Activated naive CD8-positive, alpha-beta T cell treated with anti-CD3 and anti-CD28 coated beads, Interleukin-2, amount 50 U/mL, for 24 hours (primary cell): ENCODE data around the gene OCSTAMP.
A peak's percentile ranks its signal among the peaks of the same experiment; 100 is the strongest.

Experiments
- ATAC-seq: fragments of 150-1000 bp; cut with Tn5 transposase; one replicate; pipeline ENCODE4 v1.10.0; 2021
- DNase-seq: peaks from one replicate; pipeline ENCODE4 v3.0.0; 2021
- H3K27ac Mint-ChIP-seq: one replicate; pipeline ENCODE4 v1.8.0; 2021; ENCODE audit warnings: mild to moderate bottlenecking, mixed read lengths
- H3K27me3 Mint-ChIP-seq: one replicate; pipeline ENCODE4 v1.8.0; 2021; ENCODE audit warnings: mixed read lengths
- H3K36me3 Mint-ChIP-seq: one replicate; pipeline ENCODE4 v1.8.0; 2021; ENCODE audit warnings: low read depth, mixed read lengths
- H3K4me1 Mint-ChIP-seq: one replicate; pipeline ENCODE4 v1.8.0; 2021; ENCODE audit warnings: mixed read lengths
- H3K4me3 Mint-ChIP-seq: one replicate; pipeline ENCODE4 v1.8.0; 2021; ENCODE audit warnings: mild to moderate bottlenecking, moderate library complexity, mixed read lengths
- H3K9me3 Mint-ChIP-seq: one replicate; pipeline ENCODE4 v1.8.0; 2021; ENCODE audit warnings: mixed read lengths

The OCSTAMP gene

GRCh38 chr20:46552460-46553420 lies 2.3 kb upstream of the OCSTAMP start:
- peaks cover 61% of the 10 kb centered on the region for H3K4me1 Mint-ChIP-seq

GRCh38 chr20:46551522-46552381 lies 1.3 kb upstream of the OCSTAMP start:
- no peak overlapping the region for H3K27ac Mint-ChIP-seq
- no peaks in the 10 kb centered on the region for H3K36me3 Mint-ChIP-seq
- no peak for ATAC-seq
- no peak overlapping the region for H3K4me3 Mint-ChIP-seq
- no peaks in the 10 kb centered on the region for H3K9me3 Mint-ChIP-seq
- peaks cover 51% of the 10 kb centered on the region for H3K4me1 Mint-ChIP-seq
- no peak for DNase-seq
- H3K27me3 Mint-ChIP-seq: no peaks in the 10 kb centered on the region

More at GRCh38 chr20:46552460-46553420, 2.3 kb upstream of the OCSTAMP start:
- no peaks in the 10 kb centered on the region for H3K27me3 Mint-ChIP-seq
- H3K27ac Mint-ChIP-seq: peak overlapping the region; percentile 78
- DNase-seq (peak; percentile 58), ATAC-seq (peak; percentile 95)
- H3K36me3 Mint-ChIP-seq: no peaks in the 10 kb centered on the region
- H3K4me3 Mint-ChIP-seq: peak overlapping the region; percentile 23
- no peaks in the 10 kb centered on the region for H3K9me3 Mint-ChIP-seq

- DNase-seq (no peak), ATAC-seq (no peak)
- Mint-ChIP-seq H3K27ac (no peak overlapping the region), H3K36me3 (no peaks in the 10 kb centered on the region), H3K4me1 (peaks cover 38% of the 10 kb centered on the region), H3K9me3 (no peaks in the 10 kb centered on the region), H3K27me3 (no peaks in the 10 kb centered on the region), H3K4me3 (no peak overlapping the region)
Measured at GRCh38 chr20:46549188-46549972, 1.1 kb downstream of the OCSTAMP start.

DNA sequence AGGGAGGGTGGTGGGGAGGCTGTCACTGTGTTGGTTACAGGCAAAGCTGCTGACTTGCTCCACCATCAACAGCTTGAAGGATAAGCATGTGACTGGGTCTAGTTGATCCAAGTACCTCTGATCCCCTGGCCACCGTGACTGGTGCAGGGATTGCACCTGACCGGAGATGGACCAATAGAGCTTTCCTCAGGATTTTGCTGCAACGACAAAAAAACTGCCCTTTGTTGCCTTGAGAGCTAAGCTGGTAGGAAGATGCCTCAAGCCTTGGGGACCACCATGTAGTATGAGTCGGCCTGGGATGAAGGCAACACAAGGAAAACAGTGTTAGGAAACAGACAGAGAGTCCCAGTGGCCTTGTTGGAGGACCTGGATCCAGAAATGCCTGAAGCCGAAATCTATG lies 1.8 kb downstream of the OCSTAMP start:
- no peak for DNase-seq
- no peaks in the 10 kb centered on the region for H3K9me3 Mint-ChIP-seq

GRCh38 chr20:46547995-46548394 lies 2.5 kb downstream of the OCSTAMP start:
- ATAC-seq: no peak
- H3K4me1 Mint-ChIP-seq: peaks cover 32% of the 10 kb centered on the region
- no peak overlapping the region for H3K27ac Mint-ChIP-seq
- H3K36me3 Mint-ChIP-seq: no peaks in the 10 kb centered on the region
- H3K27me3 Mint-ChIP-seq: peaks cover 2% of the 10 kb centered on the region
- H3K9me3 Mint-ChIP-seq: no peaks in the 10 kb centered on the region
- DNase-seq: no peak
- H3K4me3 Mint-ChIP-seq: no peak overlapping the region

More for the DNA sequence above, 1.8 kb downstream of the OCSTAMP start:
- Mint-ChIP-seq H3K4me1 (peaks cover 38% of the 10 kb centered on the region), H3K36me3 (no peaks in the 10 kb centered on the region), H3K27ac (no peak overlapping the region), H3K4me3 (no peak overlapping the region), H3K27me3 (no peaks in the 10 kb centered on the region)
- ATAC-seq: no peak

DNA sequence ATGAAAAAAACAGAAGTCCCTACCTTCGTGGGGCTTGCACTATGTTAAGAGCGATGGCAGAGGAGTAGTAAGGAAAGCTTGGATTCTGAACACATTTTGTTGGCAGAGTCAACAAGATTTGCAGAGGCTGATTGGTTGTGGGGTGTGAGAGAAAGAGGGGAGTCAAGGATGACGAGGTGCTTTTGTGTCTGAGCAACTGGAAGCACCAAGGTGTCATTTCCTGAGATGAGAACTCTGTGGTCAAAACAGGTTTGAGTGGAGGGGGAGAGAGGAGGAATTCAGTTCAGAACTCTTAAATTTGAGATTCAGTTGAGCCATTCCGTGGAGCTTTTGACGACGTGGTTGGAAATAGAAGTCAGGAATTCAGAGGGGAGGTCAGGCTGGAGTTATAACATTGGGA lies 3.5 kb downstream of the OCSTAMP start:
- ATAC-seq (no peak), DNase-seq (no peak)
- H3K36me3 Mint-ChIP-seq: no peaks in the 10 kb centered on the region
- peaks cover 22% of the 10 kb centered on the region for H3K4me1 Mint-ChIP-seq
- peaks cover 4% of the 10 kb centered on the region for H3K27me3 Mint-ChIP-seq
- no peak overlapping the region for H3K27ac Mint-ChIP-seq
- H3K4me3 Mint-ChIP-seq: no peak overlapping the region
- H3K9me3 Mint-ChIP-seq: no peaks in the 10 kb centered on the region

GRCh38 chr20:46546298-46546697 lies 4.2 kb downstream of the OCSTAMP start:
- peaks cover 4% of the 10 kb centered on the region for H3K27me3 Mint-ChIP-seq
- no peak for ATAC-seq
- peaks cover 17% of the 10 kb centered on the region for H3K4me1 Mint-ChIP-seq
- H3K27ac Mint-ChIP-seq: no peak overlapping the region
- H3K4me3 Mint-ChIP-seq: no peak overlapping the region
- DNase-seq: no peak
- H3K9me3 Mint-ChIP-seq: no peaks in the 10 kb centered on the region
- no peaks in the 10 kb centered on the region for H3K36me3 Mint-ChIP-seq

- H3K4me3 Mint-ChIP-seq: no peak overlapping the region
- peaks cover 4% of the 10 kb centered on the region for H3K27me3 Mint-ChIP-seq
- no peaks in the 10 kb centered on the region for H3K36me3 Mint-ChIP-seq
- ATAC-seq (no peak), DNase-seq (no peak)
- H3K9me3 Mint-ChIP-seq: no peaks in the 10 kb centered on the region
- H3K27ac Mint-ChIP-seq: no peak overlapping the region
- H3K4me1 Mint-ChIP-seq: peaks cover 12% of the 10 kb centered on the region
Measured at GRCh38 chr20:46545827-46546138, 4.7 kb downstream of the OCSTAMP start.

DNA sequence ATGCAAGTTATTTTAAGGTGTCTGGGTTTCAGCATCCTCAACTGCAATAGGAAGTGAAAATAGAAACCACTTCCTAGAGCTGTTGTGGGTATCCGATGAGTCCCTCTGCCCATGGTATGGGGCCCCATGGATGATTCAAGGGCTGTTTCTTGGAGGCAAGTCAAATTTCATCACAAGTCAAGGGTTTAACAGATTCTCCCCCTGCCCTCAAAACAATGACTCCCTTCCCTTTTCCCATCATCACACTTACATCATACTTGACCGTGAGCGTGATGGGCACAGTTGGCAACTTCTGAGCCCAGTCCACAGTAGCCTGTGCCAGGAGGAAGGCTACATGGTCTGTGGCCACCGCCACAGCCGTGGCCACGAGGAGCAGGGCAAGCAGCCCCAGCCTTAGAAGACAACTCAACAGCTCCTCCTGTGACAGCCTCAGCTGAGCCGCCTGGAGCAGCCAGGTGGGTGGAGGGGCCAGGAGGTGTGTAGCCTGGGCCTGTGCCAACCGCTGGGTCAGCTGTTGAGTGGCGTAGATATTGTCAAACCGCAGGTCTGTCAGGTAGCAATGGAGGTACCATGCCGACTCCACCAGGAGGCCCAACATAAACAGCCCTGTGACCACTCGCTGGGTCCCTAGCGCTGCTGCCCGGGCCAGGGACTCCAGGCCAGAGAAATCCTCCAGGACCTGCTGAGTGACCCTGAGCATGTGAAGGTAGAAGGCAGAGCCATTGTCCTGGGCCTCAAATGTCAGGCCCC lies 5.2 kb downstream of the OCSTAMP start:
- Mint-ChIP-seq H3K27me3 (peaks cover 4% of the 10 kb centered on the region), H3K4me1 (peaks cover 7% of the 10 kb centered on the region), H3K27ac (peak overlapping the region; percentile 76), H3K36me3 (no peaks in the 10 kb centered on the region), H3K4me3 (peak overlapping the region; percentile 49), H3K9me3 (no peaks in the 10 kb centered on the region)
- ATAC-seq (peak; percentile 94), DNase-seq (peak; percentile 47)

DNA sequence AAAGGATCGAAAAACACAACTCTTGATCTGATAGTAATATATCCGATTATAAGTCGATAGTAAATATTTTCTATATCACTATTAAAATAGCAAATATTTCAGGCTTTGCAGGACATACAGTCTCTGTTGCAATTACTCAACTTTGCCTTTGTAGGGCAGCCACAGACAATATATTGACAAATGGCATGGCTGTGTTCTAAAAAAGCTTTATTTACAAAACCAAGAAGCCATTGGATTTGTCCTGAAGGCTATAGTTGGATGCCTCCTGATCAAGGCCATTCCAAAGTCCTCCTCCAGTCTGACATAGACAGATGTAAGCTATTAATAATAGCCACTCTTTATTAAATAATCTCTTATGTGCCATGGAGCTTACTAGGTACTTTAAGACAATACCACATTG lies 5.9 kb downstream of the OCSTAMP start:
- H3K27ac Mint-ChIP-seq: no peak overlapping the region
- peaks cover 5% of the 10 kb centered on the region for H3K4me1 Mint-ChIP-seq
- no peak for ATAC-seq
- no peak for DNase-seq
- no peaks in the 10 kb centered on the region for H3K36me3 Mint-ChIP-seq
- H3K27me3 Mint-ChIP-seq: peaks cover 5% of the 10 kb centered on the region
- no peaks in the 10 kb centered on the region for H3K9me3 Mint-ChIP-seq
- H3K4me3 Mint-ChIP-seq: no peak overlapping the region

GRCh38 chr20:46543959-46544358 lies 6.5 kb downstream of the OCSTAMP start:
- no peak overlapping the region for H3K27ac Mint-ChIP-seq
- H3K4me1 Mint-ChIP-seq: peaks cover 5% of the 10 kb centered on the region
- peaks cover 5% of the 10 kb centered on the region for H3K27me3 Mint-ChIP-seq
- H3K9me3 Mint-ChIP-seq: no peaks in the 10 kb centered on the region
- H3K4me3 Mint-ChIP-seq: no peak overlapping the region
- DNase-seq (no peak), ATAC-seq (no peak)
- no peaks in the 10 kb centered on the region for H3K36me3 Mint-ChIP-seq

DNA sequence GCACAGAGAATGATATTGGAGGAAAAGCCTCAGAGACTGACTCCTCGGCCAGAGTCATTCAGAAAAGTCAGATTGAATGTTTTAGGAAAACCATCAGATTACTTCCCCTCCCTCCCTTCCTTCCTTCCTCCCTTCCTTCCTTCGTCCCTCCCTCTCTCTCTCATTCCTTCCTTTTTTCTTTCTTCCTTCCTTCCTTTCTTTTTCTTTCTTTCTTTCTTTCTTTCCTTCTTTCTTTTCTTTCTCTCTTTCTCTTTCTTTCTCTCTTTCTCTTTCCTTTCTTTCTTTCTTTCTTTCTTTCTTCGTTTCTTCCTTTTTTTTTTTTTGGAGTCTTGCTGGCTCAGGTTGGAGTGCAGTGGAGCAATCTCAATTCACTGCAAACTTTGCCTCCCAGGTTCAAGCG lies 7.4 kb downstream of the OCSTAMP start:
- H3K27me3 Mint-ChIP-seq: peaks cover 5% of the 10 kb centered on the region
- H3K4me1 Mint-ChIP-seq: peaks cover 5% of the 10 kb centered on the region
- ATAC-seq (no peak), DNase-seq (no peak)
- H3K36me3 Mint-ChIP-seq: no peaks in the 10 kb centered on the region
- no peaks in the 10 kb centered on the region for H3K9me3 Mint-ChIP-seq
- H3K4me3 Mint-ChIP-seq: no peak overlapping the region
- H3K27ac Mint-ChIP-seq: no peak overlapping the region

- no peak for ATAC-seq
- Mint-ChIP-seq H3K36me3 (no peaks in the 10 kb centered on the region), H3K4me3 (no peak overlapping the region), H3K27me3 (peaks cover 9% of the 10 kb centered on the region), H3K9me3 (no peaks in the 10 kb centered on the region), H3K27ac (no peak overlapping the region), H3K4me1 (peaks cover 5% of the 10 kb centered on the region)
- no peak for DNase-seq
Measured at GRCh38 chr20:46541229-46541935, 9.1 kb downstream of the OCSTAMP start.
